Measurements from ENCODE around the gene VASH2.
A peak's percentile ranks its signal among the peaks of the same experiment; 100 is the strongest.

VASH2 gene

DNA sequence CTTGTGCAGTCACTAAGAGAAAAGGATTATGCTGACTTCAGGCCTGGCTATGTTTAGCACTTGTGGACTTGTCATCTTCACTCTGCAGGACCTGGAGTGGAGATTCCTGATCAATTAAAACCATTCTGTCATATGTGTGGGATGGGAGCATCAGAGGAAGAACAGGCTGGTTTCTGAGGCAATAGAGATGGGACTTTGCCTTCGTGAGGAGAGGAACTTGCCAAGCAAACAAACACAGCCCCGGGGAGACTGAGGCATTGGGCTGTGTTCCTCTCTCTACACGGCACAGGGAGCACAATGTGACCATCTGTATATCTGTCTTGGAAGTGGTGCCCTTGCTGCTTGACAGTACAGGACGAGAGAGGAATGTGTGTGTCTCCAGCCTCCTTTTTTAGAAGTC is 23.1 kb downstream of the VASH2 start:
- no peak overlapping the region for H3K4me3 ChIP-seq (ENCODE audit: low read length)
- TF ChIP-seq, protein P1, sequence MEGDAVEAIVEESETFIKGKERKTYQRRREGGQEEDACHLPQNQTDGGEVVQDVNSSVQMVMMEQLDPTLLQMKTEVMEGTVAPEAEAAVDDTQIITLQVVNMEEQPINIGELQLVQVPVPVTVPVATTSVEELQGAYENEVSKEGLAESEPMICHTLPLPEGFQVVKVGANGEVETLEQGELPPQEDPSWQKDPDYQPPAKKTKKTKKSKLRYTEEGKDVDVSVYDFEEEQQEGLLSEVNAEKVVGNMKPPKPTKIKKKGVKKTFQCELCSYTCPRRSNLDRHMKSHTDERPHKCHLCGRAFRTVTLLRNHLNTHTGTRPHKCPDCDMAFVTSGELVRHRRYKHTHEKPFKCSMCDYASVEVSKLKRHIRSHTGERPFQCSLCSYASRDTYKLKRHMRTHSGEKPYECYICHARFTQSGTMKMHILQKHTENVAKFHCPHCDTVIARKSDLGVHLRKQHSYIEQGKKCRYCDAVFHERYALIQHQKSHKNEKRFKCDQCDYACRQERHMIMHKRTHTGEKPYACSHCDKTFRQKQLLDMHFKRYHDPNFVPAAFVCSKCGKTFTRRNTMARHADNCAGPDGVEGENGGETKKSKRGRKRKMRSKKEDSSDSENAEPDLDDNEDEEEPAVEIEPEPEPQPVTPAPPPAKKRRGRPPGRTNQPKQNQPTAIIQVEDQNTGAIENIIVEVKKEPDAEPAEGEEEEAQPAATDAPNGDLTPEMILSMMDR (IDR thresholded peaks at IDR 0.05; ENCODE audit: insufficient read depth, low read depth, low read length, missing control alignments), result no peak
- no peak for DNase-seq (ENCODE audit: low read depth)

DNA sequence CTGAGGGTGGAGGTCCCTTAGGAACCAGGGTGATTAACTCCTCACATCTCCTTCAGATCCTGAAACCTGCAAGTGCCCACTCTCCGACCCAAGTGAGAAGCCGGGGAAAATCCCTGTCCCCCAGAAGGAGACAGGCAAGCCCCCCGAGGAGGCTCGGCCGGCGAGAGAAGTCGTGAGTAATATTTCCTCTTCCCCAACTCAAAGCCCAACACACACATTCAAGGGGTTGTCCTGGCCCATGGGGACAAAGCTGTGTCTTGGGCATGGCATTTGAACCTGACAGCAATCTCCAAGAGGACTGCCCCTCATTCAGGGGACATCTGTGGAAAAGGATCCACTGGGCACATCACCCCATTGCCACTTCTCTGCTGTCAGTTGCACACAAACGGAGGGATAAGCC is 23.6 kb downstream of the VASH2 start:
- TF ChIP-seq, protein P1 (IDR thresholded peaks at IDR 0.05; ENCODE audit: insufficient read depth, low read depth, low read length, missing control alignments), result no peak
- no peak overlapping the region for H3K4me3 ChIP-seq (ENCODE audit: low read length)
- no peak for DNase-seq (ENCODE audit: low read depth)

DNA sequence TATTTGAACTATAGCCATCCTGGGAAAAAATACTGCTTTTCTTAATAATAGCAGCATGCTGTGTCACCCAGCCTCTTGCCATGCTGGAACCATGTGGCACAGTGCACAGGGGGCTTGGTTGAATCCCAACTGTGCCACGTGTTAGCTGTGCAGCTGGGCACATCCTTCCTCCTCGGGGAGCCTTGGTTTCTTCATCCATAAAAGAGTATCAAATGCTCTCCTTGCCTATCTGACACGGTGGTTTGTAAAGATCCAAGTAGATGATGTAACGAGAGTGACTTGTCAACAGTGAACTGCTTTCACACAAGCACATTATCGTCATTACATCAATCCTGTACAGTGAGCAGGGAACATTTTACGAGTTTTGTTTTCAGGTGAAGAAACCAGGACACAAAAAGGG is 24.4 kb downstream of the VASH2 start:
- no peak overlapping the region for H3K4me3 ChIP-seq (ENCODE audit: low read length)
- DNase-seq (ENCODE audit: low read depth), result no peak
- TF ChIP-seq, protein P1 (IDR thresholded peaks at IDR 0.05; ENCODE audit: insufficient read depth, low read depth, low read length, missing control alignments), result no peak

DNA sequence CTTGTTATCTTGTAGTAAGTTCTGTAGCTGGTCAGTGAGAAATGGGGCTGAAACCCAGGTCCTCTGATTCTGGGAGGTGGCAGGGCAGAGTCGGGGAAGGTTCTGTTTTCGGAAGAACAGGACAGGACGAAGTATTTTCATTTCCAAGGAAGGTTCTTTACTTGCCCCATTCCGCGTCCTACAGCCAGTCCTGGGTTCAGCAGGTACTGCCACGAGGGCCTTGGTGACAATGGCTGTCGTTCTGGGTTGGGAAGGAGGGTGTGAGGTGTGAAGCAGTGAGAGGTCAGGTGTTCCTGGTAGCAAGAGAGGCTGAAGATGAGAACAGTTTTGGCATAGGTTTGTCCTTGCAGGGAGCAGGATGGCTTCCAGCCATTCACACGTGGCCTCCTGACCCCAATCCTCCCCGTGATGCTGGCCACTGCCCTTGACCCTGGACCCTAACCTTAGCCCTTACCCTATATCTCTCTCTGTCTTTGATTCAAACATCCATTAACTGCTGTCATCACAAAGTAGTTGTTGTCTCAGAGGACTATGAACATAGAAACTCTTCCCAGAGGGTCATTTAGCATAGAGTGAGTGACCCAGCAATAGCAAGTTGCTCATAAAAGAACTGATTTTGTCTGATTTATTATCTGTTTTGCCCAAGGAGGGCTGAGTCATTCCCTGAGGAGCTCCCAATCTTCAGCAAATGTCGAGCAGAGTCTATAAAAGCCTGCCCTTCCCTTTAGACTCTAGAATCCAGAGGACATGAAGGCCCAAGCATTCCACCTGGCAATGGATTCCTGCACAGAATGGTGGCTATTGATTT is 25.0 kb downstream of the VASH2 start:
- TF ChIP-seq, protein P1 (IDR thresholded peaks at IDR 0.05; ENCODE audit: insufficient read depth, low read depth, low read length, missing control alignments), result no peak
- H3K4me3 ChIP-seq (ENCODE audit: low read length), result no peak overlapping the region
- DNase-seq (ENCODE audit: low read depth), result no peak

DNA sequence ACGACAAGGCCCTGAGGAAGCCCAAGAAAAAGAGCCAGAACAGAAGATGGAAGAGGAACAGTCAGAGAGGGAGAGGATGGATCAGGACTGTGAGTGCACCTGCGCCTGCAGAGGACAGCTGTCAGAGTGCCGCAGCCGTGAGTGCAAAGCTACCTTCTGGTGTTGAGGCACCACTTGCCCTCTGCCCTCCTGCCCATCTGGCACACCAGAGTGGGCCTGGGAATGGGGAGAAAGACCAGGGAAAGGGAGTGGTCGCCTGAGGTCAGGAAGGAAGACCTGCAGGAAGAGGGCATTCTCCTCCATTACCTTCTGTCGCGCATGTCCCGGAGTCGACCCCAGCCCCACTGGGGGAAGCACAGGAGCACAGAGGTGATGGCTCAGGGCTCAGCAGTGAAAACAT is 26.2 kb downstream of the VASH2 start:
- no peak for DNase-seq (ENCODE audit: low read depth)
- no peak overlapping the region for H3K4me3 ChIP-seq (ENCODE audit: low read length)
- TF ChIP-seq, protein P1 (IDR thresholded peaks at IDR 0.05; ENCODE audit: insufficient read depth, low read depth, low read length, missing control alignments), result no peak

DNA sequence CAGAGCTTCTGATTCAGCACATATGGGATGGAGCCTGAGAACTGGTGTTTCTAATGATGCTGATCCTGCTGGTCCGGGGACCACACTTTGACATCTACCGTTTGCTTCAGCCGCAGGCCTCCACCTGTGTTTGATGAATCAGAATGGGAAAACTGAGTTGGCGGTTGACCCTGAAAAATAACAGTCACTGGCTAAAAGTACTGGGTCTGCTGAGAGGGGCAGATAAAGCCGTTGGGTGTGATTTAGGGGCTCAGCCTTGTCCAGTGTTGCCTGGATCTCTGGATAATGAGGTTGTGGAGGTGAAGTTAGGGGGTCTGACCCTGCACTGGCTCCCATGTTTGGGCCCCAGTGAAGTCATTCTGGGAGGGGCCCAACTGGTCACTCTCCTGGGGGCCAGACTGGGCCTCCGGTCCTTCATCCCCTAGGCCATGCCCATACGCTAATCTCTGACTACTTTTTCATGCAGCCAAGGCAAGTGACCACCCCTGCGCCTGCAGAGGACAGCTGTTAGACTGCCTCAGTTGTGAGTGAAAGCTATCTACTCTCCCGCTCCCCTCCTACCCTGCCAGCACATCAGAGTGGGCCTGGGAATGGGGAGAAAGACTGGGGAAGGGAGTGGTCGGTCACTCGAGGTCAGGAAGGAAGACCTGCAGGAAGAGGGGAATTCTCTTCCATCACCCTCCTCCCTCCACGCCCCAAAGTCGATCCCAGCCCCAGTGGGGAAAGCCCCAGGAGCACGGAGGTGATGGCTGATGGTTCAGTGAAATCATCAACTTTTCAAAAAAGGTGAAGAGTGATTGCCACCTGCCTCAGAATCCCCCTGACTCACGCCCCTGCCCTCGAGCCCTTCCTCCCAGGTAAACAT is 27.7 kb downstream of the VASH2 start:
- peak; percentile 24 for DNase-seq (ENCODE audit: low read depth)
- TF ChIP-seq, protein P1 (IDR thresholded peaks at IDR 0.05; ENCODE audit: insufficient read depth, low read depth, low read length, missing control alignments), result no peak

More for the DNA sequence above, 27.7 kb downstream of the VASH2 start:
- no peak overlapping the region for H3K4me3 ChIP-seq (ENCODE audit: low read length)

Measured in epithelial cell of esophagus (primary cell).